Natural killer cell (primary cell): ENCODE results near the gene USP6NL. TPM values are rescaled to one million over a fixed set of nuclear protein-coding genes. Genes with fewer than 3 reads are reported as not detected.

ENCODE experiments used
- ATAC-seq, 3 donors: fragments of 150-1000 bp in 2 of 3; fragments of 200-7000 bp in 1 of 3; cut with Tn5 transposase; 1 replicate in 1 of 3; 2 replicates in 2 of 3; pipeline ENCODE4 v1.10.0; 2021; ENCODE audit warnings: mild to moderate bottlenecking in 2 of 3, moderate library complexity in 2 of 3
- DNase-seq, 2 donors: peaks; one replicate each; pipeline versions ENCODE4 v3.0.0 to v3.0.0-alpha.2; 2013 to 2021; ENCODE audit warnings: mixed read lengths in 1 of 2
- H3K27ac ChIP-seq: one replicate; pipeline ENCODE4 v1.5.1; 2013; ENCODE audit warnings: mild to moderate bottlenecking, low read length
- H3K27me3 ChIP-seq: one replicate; pipeline ENCODE4 v1.6.1; 2013; ENCODE audit warnings: low read length; ENCODE audit not compliant: control insufficient read depth, insufficient read depth
- H3K36me3 ChIP-seq: one replicate; pipeline ENCODE4 v1.6.1; 2013; ENCODE audit warnings: low read length; ENCODE audit not compliant: control insufficient read depth, insufficient read depth
- H3K4me1 ChIP-seq: one replicate; pipeline ENCODE4 v1.6.1; 2013; ENCODE audit warnings: low read length; ENCODE audit not compliant: control insufficient read depth, insufficient read depth
- H3K4me3 ChIP-seq: one replicate; pipeline ENCODE4 v1.5.1; 2013; ENCODE audit warnings: low read length
- H3K9me3 ChIP-seq: one replicate; pipeline ENCODE4 v1.6.1; 2013; ENCODE audit warnings: low read length; ENCODE audit not compliant: control insufficient read depth, insufficient read depth
- H3K27ac Mint-ChIP-seq, 2 donors: one replicate each; pipeline ENCODE4 v1.8.0; 2022; ENCODE audit warnings: mild to moderate bottlenecking in 2 of 2, mixed read lengths in 2 of 2, moderate library complexity in 1 of 2
- H3K27me3 Mint-ChIP-seq, 2 donors: one replicate each; pipeline ENCODE4 v1.8.0; 2022; ENCODE audit warnings: low read depth in 2 of 2, mixed read lengths in 2 of 2
- H3K36me3 Mint-ChIP-seq: one replicate; pipeline ENCODE4 v1.8.0; 2022; ENCODE audit warnings: mixed read lengths
- H3K4me1 Mint-ChIP-seq, 2 donors: one replicate each; pipeline ENCODE4 v1.8.0; 2022; ENCODE audit warnings: mixed read lengths in 2 of 2
- H3K4me3 Mint-ChIP-seq: one replicate; pipeline ENCODE4 v1.8.0; 2022; ENCODE audit warnings: mild to moderate bottlenecking, moderate library complexity, mixed read lengths
- H3K9me3 Mint-ChIP-seq, 2 donors: one replicate each; pipeline ENCODE4 v1.8.0; 2022; ENCODE audit warnings: mixed read lengths in 2 of 2
- WGBS: methylation state at CpG from one replicate; pipeline ENCODE4 v1.1.7; 2013; ENCODE audit warnings: missing lambda C conversion rate; ENCODE audit not compliant: insufficient coverage; 5-methylcytosine and 5-hydroxymethylcytosine counted together
- intact Hi-C: fragments of 100-400 bp; cut with micrococcal nuclease; formaldehyde crosslinking; loops from one replicate; pipeline ENCODE4 v1.14.2; 2022
- total RNA-seq, 4 donors: library from RNA; stranded (reverse); fragments of 120-200 nt in 1 of 4; gene quantifications; one replicate each; pipeline versions ENCODE4 v1.2.3 to v1.2.4, GENCODE V29; 2013 to 2022
- TF ChIP-seq, protein P1 (sequence below): fragments of 200-600 bp; IDR thresholded peaks from one replicate; pipeline ENCODE4 v1.8.0; 2022; ENCODE audit warnings: antibody characterized with exemption

The USP6NL gene
- total RNA-seq, 3 donors from 2014 or later (not counting 1 experiment from before 2014, with no cell fraction given), result 2.3 to 3.7 (median 2.5) TPM

DNA sequence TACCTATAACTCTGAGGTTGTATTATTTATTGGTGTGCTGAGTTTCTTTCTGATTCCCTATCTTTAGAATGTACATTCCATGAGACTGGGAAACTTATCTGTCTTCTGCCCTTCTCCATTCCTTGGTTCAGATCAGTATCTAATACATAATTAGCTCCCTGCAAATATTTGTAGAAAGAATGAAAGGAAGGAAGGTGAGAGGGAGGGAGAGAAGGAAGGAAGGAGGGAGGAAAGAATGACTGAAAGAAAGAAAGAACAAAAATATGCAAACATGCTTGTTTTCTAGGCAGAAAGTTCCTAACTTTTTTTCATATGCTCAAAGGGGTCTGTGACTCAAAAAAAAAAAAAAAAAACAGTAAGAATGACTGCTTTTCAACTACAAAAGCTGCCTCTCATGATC lies 3.9 kb upstream of the USP6NL start:
- no peak for DNase-seq
- Mint-ChIP-seq H3K27ac (no peak overlapping the region), H3K4me3 (no peak overlapping the region), H3K36me3 (no peaks in the 10 kb centered on the region), H3K9me3 (no peaks in the 10 kb centered on the region), H3K27me3 (peaks cover 7 to 11% of the 10 kb centered on the region in 2 donors), H3K4me1 (peaks cover 14 to 15% of the 10 kb centered on the region in 2 donors)
- no peaks in the 10 kb centered on the region for H3K9me3 ChIP-seq
- H3K4me3 ChIP-seq, result no peak overlapping the region
- intact Hi-C loops, result no loop called here
- H3K36me3 ChIP-seq, result no peaks in the 10 kb centered on the region
- H3K27me3 ChIP-seq, result no peaks in the 10 kb centered on the region
- H3K4me1 ChIP-seq, result peaks cover 9% of the 10 kb centered on the region
- no peak overlapping the region for H3K27ac ChIP-seq
- TF ChIP-seq, protein P1, sequence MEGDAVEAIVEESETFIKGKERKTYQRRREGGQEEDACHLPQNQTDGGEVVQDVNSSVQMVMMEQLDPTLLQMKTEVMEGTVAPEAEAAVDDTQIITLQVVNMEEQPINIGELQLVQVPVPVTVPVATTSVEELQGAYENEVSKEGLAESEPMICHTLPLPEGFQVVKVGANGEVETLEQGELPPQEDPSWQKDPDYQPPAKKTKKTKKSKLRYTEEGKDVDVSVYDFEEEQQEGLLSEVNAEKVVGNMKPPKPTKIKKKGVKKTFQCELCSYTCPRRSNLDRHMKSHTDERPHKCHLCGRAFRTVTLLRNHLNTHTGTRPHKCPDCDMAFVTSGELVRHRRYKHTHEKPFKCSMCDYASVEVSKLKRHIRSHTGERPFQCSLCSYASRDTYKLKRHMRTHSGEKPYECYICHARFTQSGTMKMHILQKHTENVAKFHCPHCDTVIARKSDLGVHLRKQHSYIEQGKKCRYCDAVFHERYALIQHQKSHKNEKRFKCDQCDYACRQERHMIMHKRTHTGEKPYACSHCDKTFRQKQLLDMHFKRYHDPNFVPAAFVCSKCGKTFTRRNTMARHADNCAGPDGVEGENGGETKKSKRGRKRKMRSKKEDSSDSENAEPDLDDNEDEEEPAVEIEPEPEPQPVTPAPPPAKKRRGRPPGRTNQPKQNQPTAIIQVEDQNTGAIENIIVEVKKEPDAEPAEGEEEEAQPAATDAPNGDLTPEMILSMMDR, result no peak
- ATAC-seq, result no peak

DNA sequence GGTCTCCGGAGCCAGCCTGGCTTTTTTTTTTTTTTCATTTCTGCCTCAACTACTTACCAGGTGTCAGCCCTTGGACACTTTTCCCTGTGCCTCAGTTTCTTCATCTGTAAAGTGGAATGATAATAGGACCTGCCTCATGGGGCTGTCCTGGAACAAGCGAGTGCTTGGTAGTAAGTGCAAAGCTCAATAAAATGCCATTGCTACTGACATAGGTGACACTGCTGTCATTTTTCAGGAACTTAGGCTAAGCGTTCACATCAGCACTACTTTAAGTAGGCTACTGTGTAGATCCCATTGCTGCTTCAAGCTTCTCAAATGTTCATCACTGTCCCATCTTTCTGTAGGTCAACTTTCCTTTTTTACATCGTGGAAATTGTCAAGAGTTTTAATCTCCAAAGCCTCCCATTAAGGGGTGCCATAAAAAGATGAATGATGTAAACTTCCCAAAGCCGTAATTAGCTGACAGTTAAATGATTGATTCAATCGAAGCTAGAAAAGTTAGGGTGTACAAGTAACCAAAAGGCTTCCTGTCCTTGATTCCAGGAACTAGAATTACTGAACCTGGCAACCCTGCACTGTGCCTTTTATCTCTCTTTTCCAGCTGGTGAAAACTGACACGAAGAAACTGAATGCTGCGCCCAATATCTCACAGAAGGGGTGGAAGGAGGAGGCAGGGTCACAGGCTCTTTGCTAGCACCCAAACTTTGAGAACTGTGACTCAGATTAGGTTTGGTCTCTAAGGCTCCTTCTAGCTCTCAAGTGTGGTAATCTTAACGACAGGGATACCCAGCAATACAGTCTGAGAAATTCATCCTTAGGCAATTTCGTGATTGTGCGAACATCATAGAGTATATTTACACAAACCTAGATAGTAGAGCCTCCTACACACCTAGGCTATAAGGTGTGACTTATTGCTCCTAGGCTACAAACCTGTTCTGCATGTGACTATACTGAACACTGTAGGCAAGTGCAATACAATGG lies 861 bp upstream of the USP6NL start:
- Histone ChIP-seq H3K9me3 (no peaks in the 10 kb centered on the region), H3K36me3 (no peaks in the 10 kb centered on the region), H3K4me1 (peaks cover 9% of the 10 kb centered on the region), H3K27me3 (no peaks in the 10 kb centered on the region), H3K27ac (peak overlapping the region; percentile 29), H3K4me3 (peak overlapping the region; percentile 57)
- H3K27me3 Mint-ChIP-seq, result peaks cover 10 to 11% of the 10 kb centered on the region in 2 donors
- TF ChIP-seq, protein P1, result no peak
- peak overlapping the region; percentile 97 for H3K4me3 Mint-ChIP-seq
- no peaks in the 10 kb centered on the region for H3K36me3 Mint-ChIP-seq
- WGBS, result 22% methylated on average over 11 of the region's 11 CpGs
- H3K4me1 Mint-ChIP-seq, result peaks cover 16 to 18% of the 10 kb centered on the region in 2 donors
- ATAC-seq (peak; percentile 25 to 29 (median 29)), DNase-seq (peak in 1 of 2 donors; percentile 46)
- intact Hi-C loops, result no loop called here
- no peaks in the 10 kb centered on the region for H3K9me3 Mint-ChIP-seq
- H3K27ac Mint-ChIP-seq, result peak overlapping the region; percentile 74 to 82

- under 1% methylated on average over 43 of the region's 43 CpGs for WGBS
- TF ChIP-seq, protein P1, result no peak
- Mint-ChIP-seq H3K4me1 (peaks cover 16 to 18% of the 10 kb centered on the region in 2 donors), H3K4me3 (peak overlapping the region; percentile 86), H3K27ac (peak overlapping the region in 1 of 2 donors; percentile 54), H3K36me3 (no peaks in the 10 kb centered on the region), H3K27me3 (peaks cover 10 to 12% of the 10 kb centered on the region in 2 donors), H3K9me3 (no peaks in the 10 kb centered on the region)
- Histone ChIP-seq H3K27me3 (no peaks in the 10 kb centered on the region), H3K9me3 (no peaks in the 10 kb centered on the region), H3K36me3 (no peaks in the 10 kb centered on the region), H3K27ac (peak overlapping the region; percentile 40), H3K4me1 (peaks cover 9% of the 10 kb centered on the region), H3K4me3 (peak overlapping the region; percentile 77)
- intact Hi-C loops, result no loop called here
- DNase-seq, result peak in 1 of 2 donors; percentile 54
- ATAC-seq, result peak in 2 of 3 donors; percentile 17 to 19
These were observed 613 bp downstream of the USP6NL start for GRCh38 chr10:11610826-11611247.
